GM18951 (cell line): Measurements from ENCODE around the gene CDH13.

ENCODE experiments used
- POLR2A ChIP-seq: IDR thresholded peaks from 4 replicates; pipeline ENCODE4 v1.6.1; 2011; ENCODE audit warnings: mild to moderate bottlenecking; ENCODE audit not compliant: insufficient read length, insufficient read depth; ENCODE audit errors: extremely low read depth
- in situ Hi-C: fragments of 300-500 bp; cut with MboI; formaldehyde crosslinking; loops from one replicate; pipeline ENCODE4 v1.12.0; 2022; ENCODE audit warnings: low sequenced_read_pairs, mixed read lengths, inconsistent platforms; ENCODE audit not compliant: unreplicated experiment

Gene CDH13

DNA sequence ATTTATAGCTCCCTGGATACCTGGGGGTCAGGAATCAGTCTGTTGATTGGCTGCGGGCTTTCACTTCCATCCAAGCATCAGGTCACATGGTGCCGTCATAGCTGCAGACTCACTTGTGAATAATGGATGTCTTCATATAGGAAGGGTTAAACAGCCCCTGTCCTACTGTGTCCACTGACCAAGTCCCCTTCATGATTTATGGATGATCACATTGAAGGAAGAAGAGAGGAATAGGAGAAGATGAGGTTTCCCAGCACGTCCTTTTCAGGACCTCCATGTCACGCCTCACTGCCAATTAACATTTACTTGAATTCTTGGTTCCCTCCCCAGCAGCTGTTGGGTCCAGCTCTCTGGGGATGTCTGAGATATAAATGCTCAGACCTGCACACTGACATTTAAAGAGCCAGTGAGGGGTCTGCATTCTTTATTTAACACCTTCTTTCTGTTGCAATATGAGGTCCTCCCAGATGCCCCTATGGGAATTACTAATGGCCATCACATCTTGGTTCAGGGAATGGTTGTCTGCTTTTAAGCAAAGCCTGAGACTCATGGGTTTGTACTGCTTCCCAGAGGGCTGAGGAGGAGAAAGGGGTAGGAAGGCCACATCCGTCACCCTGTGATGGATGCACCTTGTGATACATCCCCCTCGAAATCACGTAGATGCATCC is 950.4 kb downstream of the CDH13 start:
- no peak for TF ChIP-seq POLR2A
- in situ Hi-C loops = no loop called here

DNA sequence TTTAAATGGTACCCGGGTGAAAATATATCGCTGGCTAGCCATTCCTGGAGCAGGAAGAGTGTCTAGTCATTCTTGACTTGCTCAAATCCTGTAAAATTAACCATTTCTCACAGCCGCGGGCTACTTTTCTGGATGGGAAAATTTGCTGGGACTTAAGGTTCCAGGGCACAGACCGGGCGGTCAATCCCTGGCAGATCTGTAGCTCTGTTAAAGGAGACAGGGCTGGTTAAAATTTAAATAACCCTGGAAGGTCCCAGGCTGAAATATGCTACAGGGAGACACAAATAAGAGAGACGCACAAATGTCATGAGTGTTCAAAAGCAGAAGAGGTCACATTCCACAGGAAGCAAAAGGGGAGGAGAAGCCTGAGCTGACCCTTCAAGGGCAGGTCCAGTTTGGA is 951.4 kb downstream of the CDH13 start:
- in situ Hi-C loops = no loop called here
- no peak for TF ChIP-seq POLR2A

DNA sequence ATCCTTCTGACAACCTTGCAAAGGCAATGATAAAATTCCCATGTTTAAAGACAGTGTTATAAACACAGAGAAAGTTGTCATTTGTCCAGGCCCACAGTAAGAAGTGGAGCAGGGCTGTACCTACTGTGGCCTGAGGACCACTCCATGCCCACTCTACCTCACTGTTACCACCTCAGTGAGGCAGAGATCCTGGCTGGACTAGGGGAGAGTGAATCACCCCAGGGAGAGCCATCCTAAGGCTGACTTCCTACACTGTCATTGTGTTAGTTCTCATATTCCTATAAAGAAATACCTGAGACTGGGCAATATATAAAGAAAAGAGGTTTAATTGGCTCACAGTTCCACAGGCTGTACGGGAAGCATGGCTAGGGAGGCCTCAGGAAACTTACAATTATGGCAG is 952.3 kb downstream of the CDH13 start:
- in situ Hi-C loops = no loop called here
- TF ChIP-seq POLR2A = no peak

DNA sequence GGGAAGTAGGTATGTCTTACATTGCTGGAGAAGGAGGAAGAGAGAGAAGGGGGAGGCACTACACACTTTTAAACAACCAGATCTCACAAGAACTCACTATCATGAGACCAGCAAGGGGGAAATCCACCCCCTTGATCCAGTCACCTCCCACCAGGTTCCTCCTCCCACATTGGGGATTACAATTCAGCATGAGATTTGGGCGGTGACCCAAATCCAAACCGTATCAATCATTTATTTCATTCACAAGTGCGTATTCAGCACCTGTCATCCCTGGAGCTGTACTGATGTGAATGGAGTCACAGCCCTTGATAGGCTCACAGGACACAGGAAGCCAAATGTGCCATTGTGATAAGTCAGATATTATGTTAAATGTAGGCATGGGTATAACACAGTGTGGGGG is 952.7 kb downstream of the CDH13 start:
- no peak for TF ChIP-seq POLR2A
- in situ Hi-C loops = no loop called here

DNA sequence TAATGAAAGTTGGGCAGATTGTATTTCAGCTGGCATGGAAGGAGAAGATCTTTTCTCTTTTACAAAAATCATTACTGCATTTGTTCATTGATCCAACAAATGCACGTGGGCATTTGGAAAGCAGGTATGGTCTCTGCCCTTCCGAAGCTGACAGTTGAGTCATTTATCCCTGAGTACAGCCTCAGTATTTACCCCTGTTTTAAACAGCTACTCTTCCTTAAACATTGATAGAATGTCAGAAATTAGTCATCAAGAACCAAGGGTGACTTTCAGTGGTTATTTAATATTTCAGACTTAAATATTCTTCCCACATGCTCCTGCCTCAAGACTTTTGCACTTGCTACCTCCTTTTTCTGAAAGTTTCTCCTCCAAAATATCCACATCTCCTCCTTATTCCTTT is 954.3 kb downstream of the CDH13 start:
- in situ Hi-C loops = no loop called here

DNA sequence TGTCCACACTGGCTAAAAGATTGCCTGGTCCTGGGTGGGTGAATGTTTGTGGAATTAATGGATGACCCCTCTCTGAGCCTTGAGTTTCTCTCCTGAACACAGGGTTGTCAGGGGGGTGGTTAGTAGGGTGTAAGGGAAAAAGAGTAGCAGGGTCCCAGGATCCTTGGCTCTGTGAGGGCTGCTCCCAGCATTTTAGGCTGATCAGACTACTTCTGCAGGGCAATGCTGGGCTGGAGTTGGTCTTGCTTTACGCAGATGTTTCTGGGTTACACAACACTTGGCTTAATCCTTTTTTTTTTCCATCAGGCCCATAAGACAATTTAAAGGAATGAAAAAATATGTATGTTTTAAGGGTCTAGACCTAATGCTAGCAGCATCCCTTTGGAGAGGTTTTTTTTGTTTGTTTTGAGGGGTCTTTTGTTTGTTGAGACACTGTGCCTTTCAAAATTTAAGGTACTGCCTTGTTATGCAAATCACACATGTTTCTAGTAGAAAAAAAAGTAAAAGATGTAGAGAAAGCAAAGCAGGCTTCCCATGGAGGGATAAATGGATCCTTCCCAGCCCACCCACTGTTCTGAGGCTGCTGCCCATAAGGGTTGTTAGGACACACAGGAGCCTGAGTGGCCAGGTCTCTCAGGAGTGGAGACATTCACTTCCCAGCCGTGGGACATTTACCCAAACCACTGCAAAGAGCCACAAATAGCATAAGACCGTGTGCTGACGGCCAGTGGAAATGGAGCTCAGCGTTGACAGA is 955.4 kb downstream of the CDH13 start:
- in situ Hi-C loops = no loop called here
- no peak for TF ChIP-seq POLR2A

More for the DNA sequence above, 954.3 kb downstream of the CDH13 start:
- no peak for TF ChIP-seq POLR2A

DNA sequence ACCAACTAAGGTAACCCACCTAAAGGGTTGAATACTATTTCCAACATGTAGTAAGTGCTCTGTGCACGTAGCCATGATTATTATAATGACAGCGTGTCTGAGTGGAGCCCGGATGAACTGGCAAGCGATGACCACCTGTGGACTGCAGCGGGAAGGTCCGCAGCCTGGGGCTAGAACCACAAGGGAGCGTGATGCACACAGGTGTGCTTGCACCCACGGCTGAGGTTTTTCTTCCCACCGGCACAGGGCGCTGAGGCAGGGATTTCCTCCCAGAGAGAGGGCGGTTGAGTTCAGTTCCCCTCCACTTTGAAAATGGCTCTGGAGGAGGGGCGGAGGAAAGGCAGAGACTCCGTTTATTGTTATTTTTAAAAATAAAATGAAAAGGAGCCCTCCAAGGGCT is 959.3 kb downstream of the CDH13 start:
- in situ Hi-C loops = no loop called here
- TF ChIP-seq POLR2A = no peak

DNA sequence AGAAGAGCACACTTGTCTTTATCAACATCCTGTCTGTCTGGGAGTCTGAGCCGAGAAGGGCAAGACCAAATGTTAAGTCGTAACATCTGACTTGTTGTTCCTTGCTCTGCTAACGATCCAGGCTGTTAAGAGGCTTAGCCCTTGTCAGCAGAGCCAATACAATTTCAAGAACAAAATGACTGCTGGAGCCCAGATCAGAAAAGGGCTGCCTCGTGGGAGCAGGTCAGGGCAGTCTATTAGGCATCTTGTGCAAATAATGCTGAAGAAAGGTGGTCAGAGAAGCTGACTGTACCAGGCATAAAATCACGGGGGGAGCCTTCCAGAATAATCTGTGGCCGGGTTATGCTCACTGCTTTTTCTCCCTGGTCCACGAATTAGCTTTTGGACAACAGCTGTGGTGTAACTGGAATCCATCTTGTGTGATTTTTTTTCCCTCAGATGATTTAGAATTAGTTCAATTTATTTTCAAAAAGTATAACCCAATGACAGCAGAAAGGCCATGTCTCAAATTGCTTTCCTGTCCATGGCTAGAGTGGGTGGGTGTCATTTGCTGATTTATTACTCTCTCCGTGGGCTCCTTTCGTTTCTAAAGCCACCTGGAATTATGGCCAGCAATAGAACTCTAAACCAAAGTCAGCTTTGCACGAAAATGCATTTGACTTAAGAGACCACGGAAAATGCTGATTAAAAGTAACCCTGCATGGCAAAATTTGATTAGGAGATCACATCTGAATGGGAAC is 959.9 kb downstream of the CDH13 start:
- in situ Hi-C loops = no loop called here
- no peak for TF ChIP-seq POLR2A

DNA sequence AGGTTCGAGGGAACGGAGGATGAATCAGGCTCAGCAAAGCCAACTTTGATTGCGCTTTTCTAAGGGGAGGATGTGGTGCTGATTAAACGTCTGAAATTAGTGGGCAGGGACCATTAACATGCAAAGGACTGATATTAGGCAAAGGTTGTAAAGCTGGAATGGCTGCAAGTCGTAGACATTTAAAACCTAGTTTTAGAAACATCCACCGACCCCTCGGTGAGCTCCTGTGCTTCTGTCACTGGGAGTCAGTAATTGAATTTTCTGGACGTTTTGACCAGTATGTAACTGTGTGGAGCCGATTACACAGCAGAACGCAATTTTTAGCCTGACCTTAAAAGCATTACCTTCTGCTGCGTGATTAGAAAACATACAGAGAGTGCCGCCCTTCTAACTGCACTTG is 960.4 kb downstream of the CDH13 start:
- in situ Hi-C loops = no loop called here
- TF ChIP-seq POLR2A = no peak

DNA sequence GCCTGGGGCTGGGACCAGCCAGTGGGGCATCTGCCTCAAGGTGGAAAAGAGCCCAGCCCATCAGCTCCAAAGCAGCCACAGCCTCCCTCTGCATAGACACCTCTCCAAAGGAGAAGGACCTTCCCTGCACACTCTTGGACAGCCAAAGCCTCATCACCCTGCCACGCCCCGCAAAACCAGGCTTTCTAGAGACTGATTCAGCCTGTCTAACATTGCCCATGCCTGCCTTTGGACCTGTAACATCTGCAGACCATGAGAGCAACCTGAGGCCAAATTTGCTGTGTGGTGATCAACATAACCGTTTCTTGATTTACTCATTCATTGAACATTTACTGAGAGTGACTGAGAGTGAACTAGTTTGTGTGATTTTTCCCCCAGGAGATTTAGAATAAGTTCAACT is 961.3 kb downstream of the CDH13 start:
- in situ Hi-C loops = no loop called here
- no peak for TF ChIP-seq POLR2A

DNA sequence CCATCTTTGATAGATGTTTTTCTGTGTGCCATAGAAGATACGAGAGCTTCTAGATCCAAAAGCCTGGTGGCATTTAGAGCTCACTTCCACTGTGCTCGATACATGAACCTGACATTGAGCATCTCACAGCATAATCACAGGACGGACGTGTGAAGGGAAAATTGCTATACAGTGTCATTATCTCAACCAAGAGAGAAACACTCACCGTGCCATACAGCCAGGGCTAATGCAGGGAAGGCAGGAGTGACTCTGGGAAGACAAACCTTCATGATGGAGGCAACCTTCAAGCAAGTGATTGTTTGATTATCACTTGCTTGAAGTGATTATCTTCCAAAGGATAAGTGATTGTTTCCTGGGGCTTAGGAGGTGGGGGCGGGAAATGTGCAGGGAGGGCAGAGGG is 962.8 kb downstream of the CDH13 start:
- TF ChIP-seq POLR2A = no peak
- in situ Hi-C loops = no loop called here

DNA sequence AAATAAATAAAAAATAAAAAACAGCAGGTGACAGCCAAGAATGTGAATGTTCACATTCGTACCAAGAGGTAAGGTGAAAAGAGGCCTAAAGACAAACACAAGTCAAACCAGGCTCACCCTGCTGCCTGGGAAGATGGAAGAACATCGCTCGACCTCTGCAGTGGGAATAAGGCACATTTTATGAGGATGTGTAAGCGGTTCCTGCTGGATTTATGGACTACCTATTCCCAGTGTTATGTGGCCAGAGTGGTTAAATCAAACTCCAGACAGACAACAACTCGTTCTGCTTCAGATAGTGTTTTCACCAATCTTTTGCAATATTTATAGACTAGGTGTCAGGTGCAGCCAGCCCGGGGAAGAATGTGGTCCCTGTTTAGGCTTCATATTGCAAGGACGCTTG is 966.0 kb downstream of the CDH13 start:
- in situ Hi-C loops = no loop called here
- no peak for TF ChIP-seq POLR2A

DNA sequence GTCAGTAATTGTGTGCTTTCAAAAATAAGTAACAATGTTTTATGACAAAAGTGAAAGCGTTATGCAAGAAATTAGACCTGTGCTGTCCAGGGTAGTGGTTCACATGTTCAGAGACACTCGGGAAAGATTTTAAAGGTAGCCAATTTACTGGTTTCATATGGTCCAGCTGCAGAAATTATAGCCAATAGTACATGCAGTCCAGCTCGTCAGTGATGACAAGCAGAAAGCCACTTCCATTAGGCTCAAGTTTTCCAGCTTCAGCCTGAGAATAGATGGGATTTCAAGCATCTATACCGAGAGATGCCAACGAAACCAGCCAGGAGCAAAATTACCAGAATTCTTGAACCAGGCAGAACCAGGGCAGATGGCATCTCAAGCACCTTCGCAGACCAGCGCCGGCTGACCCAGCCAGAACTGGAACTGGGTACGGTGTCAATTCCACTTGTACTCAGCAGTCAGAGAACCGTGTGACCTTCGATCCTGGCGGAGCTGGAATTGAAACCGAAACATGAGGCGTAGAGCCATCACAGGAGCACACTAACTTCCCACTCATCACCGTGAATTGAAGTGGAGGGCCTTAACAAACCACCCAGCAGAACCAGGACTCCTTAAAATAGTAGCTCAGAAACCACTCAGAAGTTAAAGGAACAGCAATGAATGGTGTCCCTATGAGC is 973.2 kb downstream of the CDH13 start:
- in situ Hi-C loops = no loop called here
- TF ChIP-seq POLR2A = no peak
